Peyer's patch (tissue), 4 donors: ENCODE measurements around the gene PTPRE. TPM values are rescaled to one million over a fixed set of nuclear protein-coding genes. Genes with fewer than 3 reads are reported as not detected.

ENCODE experiments used
- DNase-seq, 3 donors: peaks; one replicate each; pipeline ENCODE4 v3.0.0-alpha.2; 2017 to 2019
- H3K27ac ChIP-seq, 4 donors: fragments of 200-600 bp; sonication (generic); one replicate each; pipeline ENCODE4 v1.5.1; 2016 to 2019
- H3K27me3 ChIP-seq, 2 donors: fragments of 200-600 bp; sonication (generic); one replicate each; pipeline ENCODE4 v1.5.1; 2019
- H3K36me3 ChIP-seq, 3 donors: fragments of 200-600 bp; sonication (generic); one replicate each; pipeline ENCODE4 v1.5.1; 2016 to 2019
- H3K4me1 ChIP-seq, 4 donors: fragments of 200-600 bp; sonication (generic); one replicate each; pipeline ENCODE4 v1.5.1; 2016 to 2019
- H3K4me3 ChIP-seq, 4 donors: fragments of 200-600 bp; sonication (generic); 1 replicate in 3 of 4; 2 replicates in 1 of 4; pipeline ENCODE4 v1.5.1; 2016 to 2019; ENCODE audit warnings: mild to moderate bottlenecking in 1 of 4
- H3K9me3 ChIP-seq, 4 donors: fragments of 200-600 bp; sonication (generic); one replicate each; pipeline ENCODE4 v1.5.1; 2016 to 2019; ENCODE audit warnings: mild to moderate bottlenecking in 1 of 4
- POLR2A ChIP-seq, 2 donors: fragments of 450-650 bp; IDR thresholded peaks; one replicate each; pipeline ENCODE4 v1.5.1; 2017; ENCODE audit warnings: antibody characterized with exemption in 2 of 2, mild to moderate bottlenecking in 2 of 2, moderate library complexity in 2 of 2
- total RNA-seq, 4 donors: library from RNA; depleted of rRNA; stranded (reverse); fragments of >200 nt; gene quantifications; one replicate each; pipeline ENCODE4 v1.1.0, GENCODE V29; 2016
- TF ChIP-seq, protein P1 (sequence below), 6 experiments: fragments of 450-650 bp in 4 of 6; fragments of 200-600 bp in 2 of 6; sonication (generic) in 1 of 6; IDR thresholded peaks; one replicate each; pipeline ENCODE4 v1.5.1; 2017 to 2019; ENCODE audit warnings: antibody characterized with exemption in 6 of 6, mild to moderate bottlenecking in 3 of 6, moderate library complexity in 1 of 6

Gene PTPRE
- total RNA-seq, 4 donors from 2014 or later, result 24.0 to 48.7 (median 35.4) TPM

DNA sequence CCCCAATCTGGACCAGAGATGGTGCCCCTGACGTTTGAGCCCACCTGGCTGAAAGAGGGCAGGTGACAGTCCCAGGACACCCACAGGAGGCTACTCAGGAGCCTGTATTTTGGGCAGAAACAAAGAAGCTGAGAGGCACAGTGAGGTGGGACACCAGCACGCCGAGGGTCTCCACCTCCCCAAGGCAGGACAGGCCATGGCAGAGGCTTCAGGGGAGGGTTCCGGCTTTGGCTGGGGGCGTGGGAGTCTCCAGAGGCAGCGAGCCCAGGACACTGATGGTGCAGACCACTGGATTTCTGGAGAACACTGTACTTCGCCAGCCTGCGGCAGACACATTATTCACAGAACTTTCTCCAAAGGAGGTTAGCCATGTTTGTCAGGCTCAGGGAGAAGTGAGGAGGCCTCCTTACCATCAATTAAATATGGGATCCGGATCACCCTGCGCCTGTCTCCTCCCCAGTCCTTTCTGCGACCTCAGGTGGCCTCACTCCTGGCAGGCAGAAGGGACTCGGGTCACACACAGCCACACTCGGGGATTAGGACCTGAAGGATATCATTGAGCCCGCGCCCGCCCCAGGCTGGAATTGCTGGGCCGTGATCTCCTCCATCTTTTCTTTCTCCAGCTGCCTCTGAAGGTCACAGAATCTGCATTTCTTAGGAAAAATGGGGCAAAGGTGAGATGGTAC lies 121.1 kb downstream of the PTPRE start:
- peak in 1 of 3 donors; percentile 36 for DNase-seq
- no peak for TF ChIP-seq POLR2A (IDR thresholded peaks at IDR 0.05)
- TF ChIP-seq, protein P1, sequence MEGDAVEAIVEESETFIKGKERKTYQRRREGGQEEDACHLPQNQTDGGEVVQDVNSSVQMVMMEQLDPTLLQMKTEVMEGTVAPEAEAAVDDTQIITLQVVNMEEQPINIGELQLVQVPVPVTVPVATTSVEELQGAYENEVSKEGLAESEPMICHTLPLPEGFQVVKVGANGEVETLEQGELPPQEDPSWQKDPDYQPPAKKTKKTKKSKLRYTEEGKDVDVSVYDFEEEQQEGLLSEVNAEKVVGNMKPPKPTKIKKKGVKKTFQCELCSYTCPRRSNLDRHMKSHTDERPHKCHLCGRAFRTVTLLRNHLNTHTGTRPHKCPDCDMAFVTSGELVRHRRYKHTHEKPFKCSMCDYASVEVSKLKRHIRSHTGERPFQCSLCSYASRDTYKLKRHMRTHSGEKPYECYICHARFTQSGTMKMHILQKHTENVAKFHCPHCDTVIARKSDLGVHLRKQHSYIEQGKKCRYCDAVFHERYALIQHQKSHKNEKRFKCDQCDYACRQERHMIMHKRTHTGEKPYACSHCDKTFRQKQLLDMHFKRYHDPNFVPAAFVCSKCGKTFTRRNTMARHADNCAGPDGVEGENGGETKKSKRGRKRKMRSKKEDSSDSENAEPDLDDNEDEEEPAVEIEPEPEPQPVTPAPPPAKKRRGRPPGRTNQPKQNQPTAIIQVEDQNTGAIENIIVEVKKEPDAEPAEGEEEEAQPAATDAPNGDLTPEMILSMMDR (IDR thresholded peaks at IDR 0.05), result no peak
- no peaks in the 10 kb centered on the region for H3K9me3 ChIP-seq
- no peaks in the 10 kb centered on the region for H3K36me3 ChIP-seq
- no peak overlapping the region for H3K4me3 ChIP-seq
- no peaks in the 10 kb centered on the region for H3K4me1 ChIP-seq
- H3K27ac ChIP-seq, result no peak overlapping the region
- no peaks in the 10 kb centered on the region for H3K27me3 ChIP-seq

DNA sequence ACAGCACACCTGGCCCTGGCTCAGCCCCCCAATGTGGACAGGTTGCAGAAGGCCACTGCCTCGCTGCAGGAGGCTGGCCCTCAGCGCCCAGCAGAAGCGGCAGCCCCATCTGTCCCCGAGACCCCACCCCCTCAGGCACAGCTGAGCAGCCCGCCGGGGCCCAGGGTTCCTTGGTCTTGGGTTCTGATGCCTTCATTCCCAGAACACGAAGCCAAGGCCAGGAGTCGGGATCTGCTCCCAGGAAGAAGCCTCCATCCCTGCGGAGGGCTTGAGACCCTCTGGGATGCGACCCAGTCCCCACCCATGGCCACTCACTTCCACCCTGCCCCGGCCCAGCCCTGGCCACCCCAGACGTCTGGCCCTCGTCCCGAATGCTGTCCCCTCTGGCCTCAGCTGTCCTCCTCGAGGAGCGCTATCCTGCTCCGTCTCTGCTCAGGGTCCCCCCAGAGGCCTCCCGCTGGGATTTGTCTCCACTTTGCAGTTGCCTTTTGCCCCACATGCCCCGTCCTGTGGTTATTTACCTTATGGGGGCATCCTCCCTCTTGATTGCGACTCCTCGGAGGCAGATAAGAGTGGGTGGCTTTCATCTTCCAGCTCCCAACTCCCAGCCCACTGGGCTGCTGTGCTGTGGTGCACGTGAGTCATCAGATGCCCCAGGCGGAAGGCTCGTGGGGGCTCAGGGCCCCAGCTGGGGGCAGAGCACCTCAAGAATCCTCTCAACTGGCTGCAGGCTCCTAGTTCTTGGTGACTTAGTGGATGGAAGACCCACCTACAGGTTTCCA lies 121.8 kb downstream of the PTPRE start:
- TF ChIP-seq, protein P1 (IDR thresholded peaks at IDR 0.05), result no peak
- no peak for TF ChIP-seq POLR2A (IDR thresholded peaks at IDR 0.05)
- no peak overlapping the region for H3K27ac ChIP-seq
- H3K27me3 ChIP-seq, result no peaks in the 10 kb centered on the region
- no peaks in the 10 kb centered on the region for H3K36me3 ChIP-seq
- no peak overlapping the region for H3K4me3 ChIP-seq
- no peaks in the 10 kb centered on the region for H3K4me1 ChIP-seq
- H3K9me3 ChIP-seq, result no peaks in the 10 kb centered on the region
- DNase-seq, result no peak

DNA sequence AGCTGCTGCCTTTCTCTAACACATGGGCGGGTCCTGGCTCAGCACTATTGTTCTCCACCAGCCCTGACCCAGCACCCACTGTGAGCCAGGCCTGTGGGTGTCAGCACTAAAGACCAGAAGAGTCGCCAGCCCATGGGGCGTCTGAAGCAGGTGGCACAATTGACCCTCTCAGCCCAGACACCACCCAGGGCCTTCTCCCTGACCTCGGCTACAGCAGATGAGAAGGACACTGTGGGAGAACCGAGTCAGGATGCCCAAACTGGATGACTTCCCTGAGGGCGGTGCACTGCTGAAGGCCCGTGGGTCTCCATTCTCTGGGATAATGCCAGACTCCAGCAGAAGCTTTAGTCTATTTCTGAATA lies 122.4 kb downstream of the PTPRE start:
- Histone ChIP-seq H3K4me3 (no peak overlapping the region), H3K9me3 (no peaks in the 10 kb centered on the region), H3K36me3 (no peaks in the 10 kb centered on the region), H3K4me1 (no peaks in the 10 kb centered on the region), H3K27me3 (no peaks in the 10 kb centered on the region), H3K27ac (no peak overlapping the region)
- DNase-seq, result no peak
- TF ChIP-seq, protein P1 (IDR thresholded peaks at IDR 0.05), result no peak
- no peak for TF ChIP-seq POLR2A (IDR thresholded peaks at IDR 0.05)

DNA sequence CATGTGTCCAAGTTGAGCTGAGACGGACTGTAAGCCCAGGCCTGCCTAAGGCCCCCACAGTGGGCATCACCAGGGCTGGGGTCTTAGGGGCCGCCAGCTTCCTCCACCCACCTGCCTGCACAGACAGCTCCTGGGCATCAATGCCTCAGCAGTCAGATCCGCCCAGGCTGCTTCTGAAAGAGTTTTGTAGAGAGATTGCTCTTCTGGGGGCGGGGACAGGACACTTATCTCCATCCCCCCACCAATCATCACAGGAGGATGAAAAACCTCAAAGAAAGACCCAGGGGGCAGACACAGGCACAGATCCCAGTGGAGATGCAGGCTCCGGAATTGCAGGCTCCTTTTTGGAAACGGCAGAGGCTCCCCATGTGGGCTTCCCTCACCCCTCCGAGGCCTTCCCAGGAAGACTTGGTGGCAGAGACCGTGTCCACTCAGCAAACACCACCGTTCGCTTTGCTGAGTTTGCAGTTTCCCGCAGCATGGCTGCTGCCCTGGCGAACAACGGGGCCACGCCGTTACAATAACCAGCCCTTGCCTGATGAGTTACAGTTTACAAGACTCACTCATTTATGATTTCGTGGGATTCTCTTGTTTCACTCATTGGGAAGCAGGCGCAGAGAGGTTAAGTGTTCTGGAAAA lies 122.9 kb downstream of the PTPRE start:
- Histone ChIP-seq H3K27me3 (no peaks in the 10 kb centered on the region), H3K27ac (no peak overlapping the region), H3K9me3 (no peaks in the 10 kb centered on the region), H3K36me3 (no peaks in the 10 kb centered on the region), H3K4me3 (no peak overlapping the region), H3K4me1 (no peaks in the 10 kb centered on the region)
- no peak for TF ChIP-seq POLR2A (IDR thresholded peaks at IDR 0.05)
- TF ChIP-seq, protein P1 (IDR thresholded peaks at IDR 0.05), result no peak
- DNase-seq, result no peak

DNA sequence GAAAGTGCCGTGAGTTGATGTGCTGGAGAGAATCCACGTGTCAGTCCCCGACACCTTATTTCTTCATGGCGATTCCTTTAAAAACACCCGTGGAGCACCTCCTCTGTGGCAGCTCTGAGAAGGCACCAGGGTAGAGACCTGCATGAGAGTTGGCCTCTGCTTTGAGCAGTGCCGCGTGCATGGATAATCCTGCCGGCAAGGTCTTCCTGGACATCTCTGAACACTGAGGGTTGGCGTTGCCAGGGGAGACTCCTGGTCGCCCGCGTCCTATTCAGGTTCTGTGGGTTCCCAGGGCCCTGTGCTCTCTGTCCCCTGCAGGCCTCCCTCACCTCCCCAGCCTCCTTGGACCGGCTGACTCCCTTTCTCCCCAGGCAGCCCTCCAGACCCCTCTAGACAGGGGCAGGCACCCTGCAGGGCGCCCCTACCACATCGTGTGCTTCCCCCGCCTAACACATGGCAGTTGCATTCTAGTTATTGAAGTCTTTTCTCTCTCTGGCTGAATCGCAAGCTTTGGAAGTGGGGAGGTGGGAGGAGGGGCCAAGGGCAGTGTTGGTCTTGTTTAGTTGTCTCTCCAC lies 123.7 kb downstream of the PTPRE start:
- H3K4me3 ChIP-seq, result no peak overlapping the region
- H3K27me3 ChIP-seq, result no peaks in the 10 kb centered on the region
- no peak overlapping the region for H3K27ac ChIP-seq
- no peak for TF ChIP-seq POLR2A (IDR thresholded peaks at IDR 0.05)
- TF ChIP-seq, protein P1 (IDR thresholded peaks at IDR 0.05), result no peak
- H3K9me3 ChIP-seq, result no peaks in the 10 kb centered on the region
- DNase-seq, result peak in 1 of 3 donors; percentile 27
- no peaks in the 10 kb centered on the region for H3K36me3 ChIP-seq
- no peaks in the 10 kb centered on the region for H3K4me1 ChIP-seq
